ENCODE results near the gene FARP2.

FARP2 gene

GRCh38 chr2:241514986-241515737 lies 159.1 kb downstream of the FARP2 start:
- no peak for ATAC-seq
- no peak for TF ChIP-seq POU6F1 (CRISPR knock-in tag; IDR thresholded peaks at IDR 0.05; ENCODE audit: borderline replicate concordance, low read depth)
- no peak for TF ChIP-seq GLIS3 (CRISPR knock-in tag; IDR thresholded peaks at IDR 0.05)
- TF ChIP-seq ESRRG (CRISPR knock-in tag; IDR thresholded peaks at IDR 0.05) = no peak
- TF ChIP-seq ZFP30 (CRISPR knock-in tag; IDR thresholded peaks at IDR 0.05) = no peak
- no peak for TF ChIP-seq TCF4 (CRISPR knock-in tag; IDR thresholded peaks at IDR 0.05; ENCODE audit: borderline replicate concordance)
- TF ChIP-seq TSHZ2 (CRISPR knock-in tag; IDR thresholded peaks at IDR 0.05) = no peak
- TF ChIP-seq CSRNP3 (CRISPR knock-in tag; IDR thresholded peaks at IDR 0.05) = no peak
- no peak for TF ChIP-seq ZNF8 (CRISPR knock-in tag; IDR thresholded peaks at IDR 0.05)

- no peak for ATAC-seq
- TF ChIP-seq ISL1 (CRISPR knock-in tag; IDR thresholded peaks at IDR 0.05) (no peak), PPARA (CRISPR knock-in tag; IDR thresholded peaks at IDR 0.05; ENCODE audit: borderline replicate concordance) (no peak), TSHZ2 (CRISPR knock-in tag; IDR thresholded peaks at IDR 0.05) (no peak), CSRNP3 (CRISPR knock-in tag; IDR thresholded peaks at IDR 0.05) (no peak), TOX (CRISPR knock-in tag; IDR thresholded peaks at IDR 0.05; ENCODE audit: borderline replicate concordance) (no peak), PATZ1 (CRISPR knock-in tag; IDR thresholded peaks at IDR 0.05; ENCODE audit: borderline replicate concordance) (no peak), ZNF8 (CRISPR knock-in tag; IDR thresholded peaks at IDR 0.05) (no peak), CREB5 (CRISPR knock-in tag; IDR thresholded peaks at IDR 0.05; ENCODE audit: low read depth) (no peak), ZNF70 (CRISPR knock-in tag; IDR thresholded peaks at IDR 0.05) (no peak), BACH2 (CRISPR knock-in tag; IDR thresholded peaks at IDR 0.05; ENCODE audit: borderline replicate concordance) (no peak), CSDC2 (CRISPR knock-in tag; IDR thresholded peaks at IDR 0.05) (no peak), ESRRG (CRISPR knock-in tag; IDR thresholded peaks at IDR 0.05) (no peak), ZFP30 (CRISPR knock-in tag; IDR thresholded peaks at IDR 0.05) (no peak), OSR1 (CRISPR knock-in tag; IDR thresholded peaks at IDR 0.05) (no peak), ARNTL (CRISPR knock-in tag; IDR thresholded peaks at IDR 0.05; ENCODE audit: borderline replicate concordance, low read depth) (no peak), GLIS3 (CRISPR knock-in tag; IDR thresholded peaks at IDR 0.05) (no peak), ZC3H10 (CRISPR knock-in tag; IDR thresholded peaks at IDR 0.05) (no peak), TCF4 (CRISPR knock-in tag; IDR thresholded peaks at IDR 0.05; ENCODE audit: borderline replicate concordance) (no peak), POU6F1 (CRISPR knock-in tag; IDR thresholded peaks at IDR 0.05; ENCODE audit: borderline replicate concordance, low read depth) (no peak)
Observed at GRCh38 chr2:241516520-241516965, 160.5 kb downstream of the FARP2 start.
